ENCODE data around the gene ACER2. TPM values are rescaled to one million over a fixed set of nuclear protein-coding genes. Genes with fewer than 3 reads are reported as not detected.
A peak's percentile ranks its signal among the peaks of the same experiment; 100 is the strongest.

Gene ACER2
- total RNA-seq, 1 experiment from 2014 or later: 9.6 TPM

DNA sequence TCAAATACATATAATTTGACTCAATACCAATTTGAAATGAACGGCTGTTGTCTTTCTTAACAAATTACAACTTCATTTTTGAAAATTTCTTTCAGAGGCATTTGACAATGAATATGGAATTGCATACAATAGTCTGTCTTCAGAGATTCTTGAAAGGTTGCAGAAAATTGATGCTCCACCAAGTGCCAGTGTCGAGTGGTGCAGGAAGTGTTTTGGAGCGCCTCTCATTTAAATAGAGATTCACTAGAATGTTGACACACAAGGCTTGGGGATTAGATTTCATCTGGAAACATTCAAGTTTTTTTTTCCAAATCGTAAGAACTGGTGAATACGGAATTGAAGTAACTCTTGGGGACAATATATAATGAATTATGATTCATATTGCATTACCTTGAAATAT is 36.9 kb upstream of the ACER2 start:
- H3K27ac ChIP-seq (ENCODE audit: insufficient read length, low read depth, low read length): no peak overlapping the region

More for the DNA sequence above, 36.9 kb upstream of the ACER2 start:
- peaks cover 1 to 3% of the 10 kb centered on the region in 2 experiments; a peak in 3 of 4 replicates for H3K4me1 Mint-ChIP-seq
- Histone ChIP-seq H2BK5ac (ENCODE audit: insufficient read length, low read length) (no peak overlapping the region), H2BK120ac (ENCODE audit: low read depth, low read length, poor library complexity, severe bottlenecking) (no peak overlapping the region), H3K23ac (ENCODE audit: insufficient read length, low read depth, low read length) (no peak overlapping the region), H2BK20ac (ENCODE audit: low read depth, low read length, poor library complexity, severe bottlenecking) (no peak overlapping the region), H4K5ac (ENCODE audit: insufficient read length, low read depth, low read length) (no peak overlapping the region), H2AFZ (ENCODE audit: low read length) (no peak overlapping the region), H2AK5ac (ENCODE audit: insufficient read length, low read length) (no peak overlapping the region), H3K9ac (ENCODE audit: extremely low read depth, insufficient read length, low read length) (no peak overlapping the region), H4K91ac (ENCODE audit: insufficient read length, low read depth, low read length) (no peak overlapping the region), H3K56ac (ENCODE audit: insufficient read length, low read depth, low read length) (no peak overlapping the region), H3K79me1 (ENCODE audit: insufficient read depth, low read depth, low read length, poor library complexity, severe bottlenecking) (no peaks in the 10 kb centered on the region), H3K27me3 (ENCODE audit: insufficient read depth, low read length) (no peaks in the 10 kb centered on the region), H3K4me2 (ENCODE audit: insufficient read depth, insufficient read length, low read length) (no peak overlapping the region), H3K9me3 (ENCODE audit: control insufficient read depth, low read depth, low read length) (no peaks in the 10 kb centered on the region), H3K14ac (ENCODE audit: insufficient read depth, low read length) (no peak overlapping the region), H4K8ac (replicated peaks; ENCODE audit: insufficient read length, low read depth, low read length) (no peak overlapping the region), H3K4me1 (ENCODE audit: insufficient read depth, low read length) (no peaks in the 10 kb centered on the region), H3K23me2 (ENCODE audit: insufficient read length, low read depth, low read length, poor library complexity, severe bottlenecking) (no peaks in the 10 kb centered on the region), H3T11ph (ENCODE audit: low read length) (no peak overlapping the region), H2BK12ac (ENCODE audit: insufficient read length, low read depth, low read length) (no peak overlapping the region), H3K4ac (ENCODE audit: low read depth, low read length) (no peak overlapping the region), H3K18ac (ENCODE audit: insufficient read length, low read depth, low read length) (no peak overlapping the region), H2BK15ac (ENCODE audit: low read depth, low read length) (no peak overlapping the region), H4K20me1 (ENCODE audit: control insufficient read depth, insufficient read depth, insufficient read length) (no peaks in the 10 kb centered on the region), H3K79me2 (ENCODE audit: insufficient read depth, low read length) (no peaks in the 10 kb centered on the region)
- H3K36me3 Mint-ChIP-seq (ENCODE audit: insufficient read depth in 1 of 3, low read depth in 3 of 3): peaks cover 10 to 58% (median 37%) of the 10 kb centered on the region in 3 experiments; a peak in 6 of 7 replicates
- TF ChIP-seq, protein P1, sequence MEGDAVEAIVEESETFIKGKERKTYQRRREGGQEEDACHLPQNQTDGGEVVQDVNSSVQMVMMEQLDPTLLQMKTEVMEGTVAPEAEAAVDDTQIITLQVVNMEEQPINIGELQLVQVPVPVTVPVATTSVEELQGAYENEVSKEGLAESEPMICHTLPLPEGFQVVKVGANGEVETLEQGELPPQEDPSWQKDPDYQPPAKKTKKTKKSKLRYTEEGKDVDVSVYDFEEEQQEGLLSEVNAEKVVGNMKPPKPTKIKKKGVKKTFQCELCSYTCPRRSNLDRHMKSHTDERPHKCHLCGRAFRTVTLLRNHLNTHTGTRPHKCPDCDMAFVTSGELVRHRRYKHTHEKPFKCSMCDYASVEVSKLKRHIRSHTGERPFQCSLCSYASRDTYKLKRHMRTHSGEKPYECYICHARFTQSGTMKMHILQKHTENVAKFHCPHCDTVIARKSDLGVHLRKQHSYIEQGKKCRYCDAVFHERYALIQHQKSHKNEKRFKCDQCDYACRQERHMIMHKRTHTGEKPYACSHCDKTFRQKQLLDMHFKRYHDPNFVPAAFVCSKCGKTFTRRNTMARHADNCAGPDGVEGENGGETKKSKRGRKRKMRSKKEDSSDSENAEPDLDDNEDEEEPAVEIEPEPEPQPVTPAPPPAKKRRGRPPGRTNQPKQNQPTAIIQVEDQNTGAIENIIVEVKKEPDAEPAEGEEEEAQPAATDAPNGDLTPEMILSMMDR (conservative IDR thresholded peaks at IDR 0.05): no peak; the same call in 2 of the 3 replicates
- peak overlapping the region in 1 of 3 experiments; percentile 74; a peak in 2 of 7 replicates for H3K27ac Mint-ChIP-seq
- no peak overlapping the region for H3K4me3 Mint-ChIP-seq
- no peaks in the 10 kb centered on the region for H3K9me3 Mint-ChIP-seq
- H3K27me3 Mint-ChIP-seq (ENCODE audit: low read depth): no peaks in the 10 kb centered on the region
- no CpG with 5 or more reads among the region's 5 CpGs for WGBS (ENCODE audit: extremely low coverage, insufficient read length, low lambda C conversion rate)
- no peak for DNase-seq

Data from H9 (cell line).